SK-N-SH treated with all-trans-retinoic acid at 6 μM for 48 hours (cell line): ENCODE measurements around the gene ZBTB46.

Source experiments
- SNAI2 ChIP-seq: fragments of 250-450 bp; sonication (Bioruptor Pico); IDR thresholded peaks from 2 replicates; pipeline ENCODE4 v1.5.0; 2020; ENCODE audit warnings: mild to moderate bottlenecking, moderate library complexity
- TCF4 ChIP-seq: fragments of 250-450 bp; sonication (Bioruptor Pico); IDR thresholded peaks from 2 replicates; pipeline ENCODE4 v1.8.0; 2021; ENCODE audit warnings: mild to moderate bottlenecking, moderate library complexity, borderline replicate concordance
- TOX ChIP-seq: fragments of 250-450 bp; sonication (Bioruptor Pico); IDR thresholded peaks from 2 replicates; pipeline ENCODE4 v1.8.0; 2021; ENCODE audit warnings: mild to moderate bottlenecking, moderate library complexity, borderline replicate concordance
- TF ChIP-seq, protein P1 (sequence below): fragments of 250-450 bp; sonication (Bioruptor Pico); IDR thresholded peaks from 2 replicates; pipeline ENCODE4 v1.5.1; 2020; ENCODE audit warnings: low read depth, mild to moderate bottlenecking, moderate library complexity

DNA sequence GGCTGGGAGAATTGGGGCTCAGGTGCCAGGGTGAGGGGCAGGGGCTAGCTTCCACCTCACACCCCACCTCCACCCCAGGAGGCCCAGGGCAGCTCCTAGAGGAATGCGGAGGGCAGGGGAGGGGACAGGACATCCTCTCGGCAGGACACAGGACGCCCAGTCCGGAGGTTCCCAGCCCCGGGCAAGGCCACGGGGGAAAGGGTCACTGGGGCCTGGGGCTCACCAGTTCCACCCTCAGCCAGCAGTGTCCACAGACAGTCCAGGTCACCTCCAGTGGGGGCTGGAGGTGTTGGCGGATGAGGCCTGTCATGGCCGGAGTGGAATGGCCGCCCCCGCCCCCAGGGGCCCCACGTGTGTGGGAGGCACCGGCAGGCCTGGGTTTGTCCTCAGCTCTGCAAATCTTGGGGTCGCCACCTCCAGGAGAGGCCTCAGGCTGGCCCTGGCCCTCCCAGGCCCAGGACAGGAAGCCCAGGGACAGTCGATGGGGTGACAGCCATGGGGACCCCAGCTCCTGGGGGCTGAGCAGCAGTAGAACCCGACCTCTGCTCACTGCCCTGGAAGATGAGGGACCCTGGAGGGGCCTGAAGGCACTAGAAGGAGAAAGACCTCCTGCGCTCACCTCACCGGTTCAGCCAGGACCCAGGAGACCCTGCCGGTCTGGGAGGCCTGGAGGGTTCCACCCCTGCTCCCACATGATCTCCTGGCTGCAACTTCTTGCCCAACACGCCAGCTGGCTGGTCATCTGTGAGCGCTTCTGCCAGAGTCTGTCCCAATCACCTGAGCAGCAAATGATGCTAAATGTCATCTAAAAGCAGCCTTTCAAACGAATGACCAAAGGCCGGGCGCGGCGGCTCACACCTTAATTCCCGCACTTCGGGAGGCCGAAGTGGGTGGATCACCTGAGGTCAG is 17.2 kb upstream of the ZBTB46 start:
- TF ChIP-seq, protein P1, sequence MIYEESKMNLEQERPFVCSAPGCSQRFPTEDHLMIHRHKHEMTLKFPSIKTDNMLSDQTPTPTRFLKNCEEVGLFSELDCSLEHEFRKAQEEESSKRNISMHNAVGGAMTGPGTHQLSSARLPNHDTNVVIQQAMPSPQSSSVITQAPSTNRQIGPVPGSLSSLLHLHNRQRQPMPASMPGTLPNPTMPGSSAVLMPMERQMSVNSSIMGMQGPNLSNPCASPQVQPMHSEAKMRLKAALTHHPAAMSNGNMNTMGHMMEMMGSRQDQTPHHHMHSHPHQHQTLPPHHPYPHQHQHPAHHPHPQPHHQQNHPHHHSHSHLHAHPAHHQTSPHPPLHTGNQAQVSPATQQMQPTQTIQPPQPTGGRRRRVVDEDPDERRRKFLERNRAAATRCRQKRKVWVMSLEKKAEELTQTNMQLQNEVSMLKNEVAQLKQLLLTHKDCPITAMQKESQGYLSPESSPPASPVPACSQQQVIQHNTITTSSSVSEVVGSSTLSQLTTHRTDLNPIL (CRISPR knock-in tag), result no peak
- TF ChIP-seq TCF4 (CRISPR knock-in tag) (no peak), SNAI2 (CRISPR knock-in tag) (no peak), TOX (CRISPR knock-in tag) (no peak)
